Subcutaneous adipose tissue (tissue), 4 donors: ENCODE measurements around the gene ENPP1. TPM values are rescaled to one million over a fixed set of nuclear protein-coding genes. Genes with fewer than 3 reads are reported as not detected.

Source experiments
- total RNA-seq, 4 donors: library from RNA; depleted of rRNA; stranded (reverse); fragments of >200 nt; gene quantifications; one replicate each; pipeline ENCODE4 v1.1.0, GENCODE V29; 2016
- TF ChIP-seq, protein P1 (sequence below): fragments of 450-650 bp; IDR thresholded peaks from one replicate; pipeline ENCODE4 v1.5.1; 2016; ENCODE audit warnings: low read depth, mild to moderate bottlenecking, control low read depth, antibody characterized with exemption, moderate library complexity

ENPP1 gene
- total RNA-seq, 4 donors from 2014 or later, result 67.0 to 86.8 (median 74.9) TPM

DNA sequence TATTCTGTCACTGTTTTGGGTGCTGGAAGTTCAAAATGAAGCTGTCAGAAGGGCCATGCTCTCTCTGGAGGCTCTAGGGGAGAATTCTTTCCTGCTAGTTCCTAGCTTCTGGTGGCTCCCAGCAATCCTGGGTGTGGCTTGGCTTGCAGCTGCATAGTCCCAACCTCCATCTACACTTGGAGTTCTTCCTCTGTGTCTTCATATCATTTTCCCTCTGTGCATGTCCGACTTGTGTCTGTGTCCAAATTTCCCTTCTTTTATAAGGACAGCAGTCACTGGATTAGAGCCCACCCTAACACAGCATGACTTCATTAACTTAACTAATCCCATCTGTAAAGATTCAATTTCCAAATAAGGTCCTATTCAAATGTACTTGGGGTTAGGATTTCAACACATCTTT is 23.3 kb upstream of the ENPP1 start:
- TF ChIP-seq, protein P1, sequence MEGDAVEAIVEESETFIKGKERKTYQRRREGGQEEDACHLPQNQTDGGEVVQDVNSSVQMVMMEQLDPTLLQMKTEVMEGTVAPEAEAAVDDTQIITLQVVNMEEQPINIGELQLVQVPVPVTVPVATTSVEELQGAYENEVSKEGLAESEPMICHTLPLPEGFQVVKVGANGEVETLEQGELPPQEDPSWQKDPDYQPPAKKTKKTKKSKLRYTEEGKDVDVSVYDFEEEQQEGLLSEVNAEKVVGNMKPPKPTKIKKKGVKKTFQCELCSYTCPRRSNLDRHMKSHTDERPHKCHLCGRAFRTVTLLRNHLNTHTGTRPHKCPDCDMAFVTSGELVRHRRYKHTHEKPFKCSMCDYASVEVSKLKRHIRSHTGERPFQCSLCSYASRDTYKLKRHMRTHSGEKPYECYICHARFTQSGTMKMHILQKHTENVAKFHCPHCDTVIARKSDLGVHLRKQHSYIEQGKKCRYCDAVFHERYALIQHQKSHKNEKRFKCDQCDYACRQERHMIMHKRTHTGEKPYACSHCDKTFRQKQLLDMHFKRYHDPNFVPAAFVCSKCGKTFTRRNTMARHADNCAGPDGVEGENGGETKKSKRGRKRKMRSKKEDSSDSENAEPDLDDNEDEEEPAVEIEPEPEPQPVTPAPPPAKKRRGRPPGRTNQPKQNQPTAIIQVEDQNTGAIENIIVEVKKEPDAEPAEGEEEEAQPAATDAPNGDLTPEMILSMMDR, result no peak

DNA sequence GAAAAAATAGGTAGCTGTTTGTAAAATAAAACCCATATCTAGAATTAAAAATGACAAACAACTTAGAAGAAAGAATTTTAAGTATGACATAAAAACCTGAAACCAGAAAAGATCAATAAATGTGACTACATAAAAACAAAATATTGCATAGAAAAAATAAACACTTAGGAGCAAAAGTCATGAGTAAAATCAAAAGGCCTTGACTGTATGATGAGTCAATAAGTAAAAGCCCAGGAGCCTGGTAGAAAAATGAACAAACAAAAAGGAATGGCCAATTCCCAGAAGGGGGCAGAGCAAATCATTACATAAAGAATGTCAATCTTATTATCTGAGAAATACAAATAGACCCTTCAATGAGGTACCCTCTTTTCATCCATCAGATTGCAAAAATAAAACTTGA is 20.7 kb upstream of the ENPP1 start:
- TF ChIP-seq, protein P1, result no peak

DNA sequence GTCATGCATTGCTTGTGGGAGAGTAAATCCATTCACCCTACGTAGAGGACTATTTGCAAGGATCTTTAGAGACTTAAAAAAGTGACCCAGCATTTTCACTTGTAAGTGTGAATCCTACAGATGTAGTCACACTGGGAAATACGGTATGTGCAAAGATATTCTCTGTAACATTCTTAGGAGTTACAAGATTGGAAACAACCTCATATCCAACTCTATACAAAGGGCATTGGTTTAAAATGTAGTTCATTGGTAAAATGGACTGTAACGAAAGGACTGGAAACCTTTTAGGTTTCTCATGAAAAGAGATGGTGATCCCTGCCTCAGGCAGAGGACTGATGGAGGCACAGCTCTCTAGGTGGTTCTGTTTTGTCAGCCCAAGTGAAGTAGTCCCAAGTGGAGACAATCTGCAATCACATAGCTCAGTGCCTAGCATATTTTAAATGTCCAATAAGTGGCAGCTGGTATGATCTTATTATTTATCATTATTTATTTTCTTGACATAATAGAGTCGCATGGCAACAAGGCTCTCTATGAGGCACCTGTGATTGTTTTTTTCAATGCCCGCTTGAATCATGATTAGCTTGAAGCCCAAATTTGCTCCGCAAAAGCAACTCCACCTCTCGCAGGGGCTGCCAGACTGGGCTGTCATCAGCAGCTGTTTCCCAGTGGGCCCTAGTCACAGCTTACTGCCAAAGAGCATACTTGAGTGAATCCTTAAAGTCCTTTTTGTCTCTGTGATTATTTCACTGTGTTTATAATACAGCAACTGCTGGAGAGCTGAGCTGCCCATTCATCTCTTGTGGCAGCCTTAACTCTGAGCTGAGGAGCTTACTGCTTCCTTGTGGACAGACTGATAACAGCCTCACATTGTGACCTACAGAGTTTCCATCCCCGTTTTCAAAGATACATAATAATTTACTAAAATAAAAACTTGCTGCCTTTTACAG is 19.8 kb upstream of the ENPP1 start:
- TF ChIP-seq, protein P1, result no peak

DNA sequence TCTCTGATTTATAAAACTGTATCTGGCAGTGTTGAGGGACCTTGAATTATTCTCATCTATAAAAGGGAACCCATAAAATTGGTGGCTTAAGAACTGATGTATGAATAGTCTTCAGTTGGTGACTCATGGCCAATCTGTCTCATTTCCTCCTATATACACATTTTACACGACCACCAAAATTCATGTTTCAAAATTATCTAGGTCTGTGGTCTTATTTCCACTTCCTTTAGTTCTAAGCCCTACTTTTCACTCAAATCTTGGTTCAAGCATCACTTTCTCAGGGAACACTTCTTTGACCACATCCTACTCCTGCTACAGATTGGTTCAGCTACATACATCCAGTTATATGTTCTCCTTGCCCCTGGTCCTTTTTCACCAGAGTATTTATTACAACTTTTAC is 18.6 kb upstream of the ENPP1 start:
- TF ChIP-seq, protein P1, result no peak

DNA sequence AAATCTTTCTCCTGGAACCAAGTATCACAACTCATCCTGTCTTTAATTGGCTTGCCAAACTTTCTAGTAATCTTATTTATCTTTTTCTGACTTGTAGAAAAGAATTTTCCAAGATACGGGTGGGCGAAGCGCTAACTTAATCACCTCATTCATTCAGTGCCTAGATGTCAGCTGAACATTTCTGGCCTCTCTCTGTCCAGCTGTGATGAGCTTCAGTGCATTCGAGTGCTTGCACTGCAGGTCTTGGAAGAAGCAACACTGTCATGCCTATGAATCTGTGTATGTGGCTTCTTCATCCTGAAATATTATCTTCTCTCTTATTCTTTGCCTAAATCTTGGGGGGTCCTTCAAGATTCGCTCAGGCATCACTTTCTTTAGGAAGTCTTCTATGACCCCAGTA is 16.3 kb upstream of the ENPP1 start:
- TF ChIP-seq, protein P1, result no peak

DNA sequence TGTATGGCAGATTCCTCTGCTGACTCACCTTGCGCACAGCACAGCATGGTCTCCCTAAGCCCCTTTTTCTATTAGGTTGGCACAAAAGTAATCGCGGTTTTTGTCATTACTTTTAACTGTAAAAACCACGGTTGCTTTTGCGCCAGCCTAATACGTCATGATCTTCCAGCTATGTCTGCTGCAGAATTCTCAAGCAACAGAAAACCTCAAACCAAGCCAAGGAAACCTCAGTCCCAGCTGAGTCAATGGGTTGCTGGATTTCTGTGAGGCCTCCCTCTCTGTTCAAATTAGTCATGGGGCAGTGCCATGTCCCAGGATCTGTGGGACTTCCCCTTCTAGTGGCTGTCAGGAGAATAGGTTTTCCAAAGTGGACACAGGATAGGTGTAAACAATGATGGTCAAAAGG is 15.7 kb upstream of the ENPP1 start:
- TF ChIP-seq, protein P1, result no peak

DNA sequence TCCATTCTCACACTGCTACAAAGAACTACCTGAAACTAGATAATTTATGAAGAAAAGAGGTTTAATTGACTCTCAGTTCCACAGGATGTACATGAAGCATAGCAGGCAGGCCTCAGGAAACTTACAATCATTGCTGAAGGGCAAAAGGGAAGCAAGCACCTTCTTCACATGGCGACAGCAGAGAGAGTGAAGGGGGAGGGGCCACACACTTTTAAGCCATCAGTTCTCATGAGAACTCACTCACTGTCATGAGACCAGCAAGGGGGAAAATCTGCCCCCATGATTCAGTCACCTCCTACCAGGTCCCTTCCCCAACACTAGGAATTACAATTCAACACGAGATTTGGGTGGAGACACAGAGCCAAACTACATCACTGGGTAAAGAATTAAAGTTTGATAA is 12.5 kb upstream of the ENPP1 start:
- TF ChIP-seq, protein P1, result no peak
